Measurements from ENCODE around the gene TM9SF4.

The TM9SF4 gene

DNA sequence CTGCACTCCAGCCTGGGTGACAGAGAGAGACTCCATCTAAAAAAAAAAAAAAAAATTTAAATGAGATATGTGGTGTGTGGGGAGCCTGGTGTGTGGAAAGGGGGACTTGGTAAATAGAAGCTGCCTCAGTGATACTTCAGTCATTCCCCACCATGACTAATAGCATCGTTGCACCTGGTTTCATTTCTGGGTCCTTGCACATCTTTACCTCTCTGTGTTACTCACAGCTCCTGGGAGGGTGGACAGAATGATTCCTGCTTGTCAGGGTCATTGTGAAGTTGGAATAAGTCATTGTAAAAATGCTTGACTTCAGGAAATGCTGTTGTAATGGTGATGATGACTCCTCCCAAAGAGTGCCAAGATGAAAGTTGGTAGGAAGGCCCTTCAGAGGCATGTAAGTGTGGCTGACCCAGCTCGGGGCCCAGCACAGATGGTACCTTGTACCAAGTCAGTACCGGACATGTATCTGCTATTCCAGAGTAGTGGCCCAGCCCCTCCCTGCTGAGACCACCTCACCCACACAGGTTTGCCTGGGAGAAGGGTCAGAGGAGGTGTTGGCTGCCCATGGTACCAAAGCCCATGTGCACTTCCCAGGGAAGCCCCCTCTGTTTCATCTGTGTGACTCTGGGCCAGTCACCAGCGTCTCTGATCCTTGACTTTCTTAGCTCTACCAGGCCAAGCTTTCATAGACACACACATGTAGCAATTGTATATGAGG lies 49.6 kb downstream of the TM9SF4 start:
- no peak for TF ChIP-seq CTCF (IDR thresholded peaks at IDR 0.05; ENCODE audit: control insufficient read depth, insufficient read depth, low read depth, low read length, missing control alignments)
- H3K4me3 ChIP-seq (ENCODE audit: control insufficient read depth, low read depth, low read length), result no peak overlapping the region
- no peak for DNase-seq (ENCODE audit: low read depth)

DNA sequence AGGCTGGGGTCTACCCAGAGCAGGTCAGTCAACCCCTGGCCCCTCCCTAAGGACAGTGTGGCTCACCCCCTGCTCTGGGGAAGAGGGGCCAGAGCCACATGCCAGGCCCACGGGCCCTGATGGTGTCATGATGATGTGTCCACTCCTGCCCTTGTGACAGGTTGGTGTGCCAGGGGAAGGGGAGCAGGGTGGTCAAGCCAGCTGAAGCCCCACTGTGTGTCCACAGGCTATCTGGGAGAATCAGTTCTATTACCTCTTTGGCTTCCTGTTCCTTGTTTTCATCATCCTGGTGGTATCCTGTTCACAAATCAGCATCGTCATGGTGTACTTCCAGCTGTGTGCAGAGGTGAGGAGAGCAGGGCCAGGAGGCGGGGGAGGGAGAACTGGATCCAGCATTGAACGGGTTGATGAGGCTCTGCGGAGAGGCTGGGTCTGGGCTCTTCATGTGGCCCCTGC lies 50.3 kb downstream of the TM9SF4 start:
- TF ChIP-seq CTCF (IDR thresholded peaks at IDR 0.05; ENCODE audit: control insufficient read depth, insufficient read depth, low read depth, low read length, missing control alignments), result no peak
- no peak for DNase-seq (ENCODE audit: low read depth)
- no peak overlapping the region for H3K4me3 ChIP-seq (ENCODE audit: control insufficient read depth, low read depth, low read length)

- no peak overlapping the region for H3K4me3 ChIP-seq (ENCODE audit: control insufficient read depth, low read depth, low read length)
- DNase-seq (ENCODE audit: low read depth), result no peak
- TF ChIP-seq CTCF (IDR thresholded peaks at IDR 0.05; ENCODE audit: control insufficient read depth, insufficient read depth, low read depth, low read length, missing control alignments), result no peak
These were observed 50.8 kb downstream of the TM9SF4 start for GRCh38 chr20:32160341-32160740.

- DNase-seq (ENCODE audit: low read depth), result no peak
- no peak for TF ChIP-seq CTCF (IDR thresholded peaks at IDR 0.05; ENCODE audit: control insufficient read depth, insufficient read depth, low read depth, low read length, missing control alignments)
- H3K4me3 ChIP-seq (ENCODE audit: control insufficient read depth, low read depth, low read length), result no peak overlapping the region
These were observed 52.8 kb downstream of the TM9SF4 start for GRCh38 chr20:32162351-32162750.

- TF ChIP-seq CTCF (IDR thresholded peaks at IDR 0.05; ENCODE audit: control insufficient read depth, insufficient read depth, low read depth, low read length, missing control alignments), result no peak
- no peak for DNase-seq (ENCODE audit: low read depth)
- H3K4me3 ChIP-seq (ENCODE audit: control insufficient read depth, low read depth, low read length), result no peak overlapping the region
These were observed 54.4 kb downstream of the TM9SF4 start for GRCh38 chr20:32163951-32164350.

GRCh38 chr20:32164984-32165735 lies 55.6 kb downstream of the TM9SF4 start:
- H3K4me3 ChIP-seq (ENCODE audit: control insufficient read depth, low read depth, low read length), result no peak overlapping the region
- no peak for TF ChIP-seq CTCF (IDR thresholded peaks at IDR 0.05; ENCODE audit: control insufficient read depth, insufficient read depth, low read depth, low read length, missing control alignments)
- no peak for DNase-seq (ENCODE audit: low read depth)
